ENCODE data around the gene GJB5.

Gene GJB5

DNA sequence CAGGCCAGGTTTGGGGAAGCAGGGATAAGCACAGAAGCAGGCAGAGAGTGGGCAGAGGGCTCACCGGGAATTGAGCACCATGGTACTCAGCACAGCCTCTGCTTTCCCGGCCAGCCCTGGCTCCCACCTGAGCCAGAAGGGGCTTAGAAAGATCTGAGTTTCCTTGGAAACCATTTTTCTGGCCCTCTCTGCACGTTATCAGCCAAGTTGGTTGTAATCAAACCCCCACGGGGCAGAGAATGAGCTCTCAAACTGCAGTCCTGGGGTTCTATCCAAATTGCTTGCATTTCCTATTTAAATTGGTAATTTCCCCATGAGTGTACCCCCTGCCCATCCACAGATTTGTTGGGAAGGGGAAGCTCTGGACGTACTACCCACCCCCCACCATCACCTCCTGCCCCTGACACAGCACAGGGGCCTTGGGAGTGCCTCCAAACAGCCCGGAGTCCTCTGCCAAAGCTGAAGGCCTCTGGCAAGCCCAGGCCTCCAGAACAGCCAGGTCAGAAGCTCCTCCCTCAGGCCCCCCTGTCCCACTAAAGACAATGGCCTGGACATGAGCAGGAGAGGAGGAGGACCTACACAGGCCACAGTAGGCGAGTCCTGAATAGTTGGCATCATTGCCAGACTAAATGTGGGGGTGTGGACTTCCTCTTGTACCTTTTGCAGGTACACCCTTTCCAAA lies 42.7 kb upstream of the GJB5 start:
- no peak for DNase-seq (ENCODE audit: low read depth)
- TF ChIP-seq, protein P1, sequence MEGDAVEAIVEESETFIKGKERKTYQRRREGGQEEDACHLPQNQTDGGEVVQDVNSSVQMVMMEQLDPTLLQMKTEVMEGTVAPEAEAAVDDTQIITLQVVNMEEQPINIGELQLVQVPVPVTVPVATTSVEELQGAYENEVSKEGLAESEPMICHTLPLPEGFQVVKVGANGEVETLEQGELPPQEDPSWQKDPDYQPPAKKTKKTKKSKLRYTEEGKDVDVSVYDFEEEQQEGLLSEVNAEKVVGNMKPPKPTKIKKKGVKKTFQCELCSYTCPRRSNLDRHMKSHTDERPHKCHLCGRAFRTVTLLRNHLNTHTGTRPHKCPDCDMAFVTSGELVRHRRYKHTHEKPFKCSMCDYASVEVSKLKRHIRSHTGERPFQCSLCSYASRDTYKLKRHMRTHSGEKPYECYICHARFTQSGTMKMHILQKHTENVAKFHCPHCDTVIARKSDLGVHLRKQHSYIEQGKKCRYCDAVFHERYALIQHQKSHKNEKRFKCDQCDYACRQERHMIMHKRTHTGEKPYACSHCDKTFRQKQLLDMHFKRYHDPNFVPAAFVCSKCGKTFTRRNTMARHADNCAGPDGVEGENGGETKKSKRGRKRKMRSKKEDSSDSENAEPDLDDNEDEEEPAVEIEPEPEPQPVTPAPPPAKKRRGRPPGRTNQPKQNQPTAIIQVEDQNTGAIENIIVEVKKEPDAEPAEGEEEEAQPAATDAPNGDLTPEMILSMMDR (IDR thresholded peaks at IDR 0.05; ENCODE audit: control insufficient read depth, extremely low read depth, insufficient read depth) = no peak
- no peak overlapping the region for H3K4me3 ChIP-seq (ENCODE audit: low read depth, low read length)

DNA sequence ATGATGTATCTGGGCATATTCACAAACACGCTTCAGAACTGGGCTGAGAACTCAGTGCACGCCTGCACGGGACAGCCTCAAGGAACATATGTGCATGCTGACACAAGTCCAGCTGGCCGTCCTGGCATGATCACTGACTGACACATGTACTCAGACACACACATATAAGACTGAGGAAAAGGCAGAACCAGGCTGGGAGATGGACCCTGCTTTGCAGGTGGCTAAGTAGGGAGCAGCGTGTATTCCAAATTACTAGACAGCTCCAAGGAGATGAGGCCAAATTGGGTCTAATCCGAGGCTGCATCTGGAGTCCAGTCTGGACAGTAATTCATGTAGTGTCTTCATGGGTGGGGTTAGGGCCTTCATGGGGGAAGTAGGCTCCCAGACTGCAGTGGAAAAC lies 41.4 kb upstream of the GJB5 start:
- DNase-seq (ENCODE audit: low read depth) = no peak
- TF ChIP-seq, protein P1 (IDR thresholded peaks at IDR 0.05; ENCODE audit: control insufficient read depth, extremely low read depth, insufficient read depth) = no peak
- no peak overlapping the region for H3K4me3 ChIP-seq (ENCODE audit: low read depth, low read length)

DNA sequence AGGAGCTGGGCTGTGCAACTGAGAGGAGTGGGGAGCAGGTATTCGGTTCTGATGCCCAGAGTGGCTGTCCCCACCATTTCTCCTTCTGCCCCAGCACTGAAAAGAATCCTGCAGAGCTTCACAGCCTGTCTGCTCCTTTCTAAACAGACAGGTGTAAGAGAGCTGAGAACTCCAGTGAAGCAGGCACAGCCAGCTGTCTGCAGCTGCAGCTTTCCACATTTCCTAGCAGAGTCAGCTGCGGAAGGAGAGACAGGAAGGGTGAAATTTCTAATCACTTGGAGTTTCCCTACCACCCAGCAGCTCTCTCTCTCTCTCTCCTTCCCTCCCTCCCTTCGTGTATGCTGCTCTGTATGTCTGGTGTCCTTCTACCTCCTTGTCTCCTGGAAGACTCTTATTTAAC lies 40.5 kb upstream of the GJB5 start:
- H3K4me3 ChIP-seq (ENCODE audit: low read depth, low read length) = no peak overlapping the region
- TF ChIP-seq, protein P1 (IDR thresholded peaks at IDR 0.05; ENCODE audit: control insufficient read depth, extremely low read depth, insufficient read depth) = no peak
- no peak for DNase-seq (ENCODE audit: low read depth)

DNA sequence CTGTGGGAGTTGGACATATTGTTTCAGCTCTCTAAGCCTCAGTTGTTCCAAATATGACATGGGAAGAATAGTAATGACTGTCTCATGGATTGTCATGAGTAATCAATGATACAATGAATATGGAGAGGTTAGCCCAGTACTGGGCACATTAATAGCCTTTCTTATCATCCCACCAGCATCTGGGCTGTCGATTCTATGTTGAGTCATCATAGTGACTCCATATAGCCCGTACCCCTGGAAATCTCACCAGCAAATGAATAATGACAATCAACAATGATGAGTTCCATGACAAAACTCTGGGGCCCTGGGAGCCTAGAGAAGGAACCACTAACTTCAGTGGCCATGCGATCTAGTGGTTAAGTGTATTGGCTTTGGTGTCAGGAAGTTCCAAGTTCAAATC lies 39.7 kb upstream of the GJB5 start:
- DNase-seq (ENCODE audit: low read depth) = no peak
- TF ChIP-seq, protein P1 (IDR thresholded peaks at IDR 0.05; ENCODE audit: control insufficient read depth, extremely low read depth, insufficient read depth) = no peak

DNA sequence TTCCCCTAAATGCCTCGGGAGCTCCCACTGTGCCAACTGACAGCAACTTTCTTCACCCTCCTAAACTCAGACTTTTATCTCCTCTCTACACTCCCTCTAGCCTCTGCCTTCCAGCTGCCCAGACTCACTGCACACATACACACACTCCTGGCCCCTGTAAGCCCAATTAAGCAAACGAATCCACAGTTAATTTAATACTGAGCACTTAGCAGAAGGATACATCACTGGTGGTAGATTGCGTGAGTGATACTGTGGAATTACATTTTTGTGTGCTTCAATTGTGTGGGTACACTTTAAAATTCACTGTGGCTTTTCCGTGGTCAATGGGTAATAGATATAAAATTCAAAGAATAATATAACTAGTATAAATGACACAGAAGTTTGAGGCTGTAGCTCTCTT lies 33.6 kb upstream of the GJB5 start:
- TF ChIP-seq, protein P1 (IDR thresholded peaks at IDR 0.05; ENCODE audit: control insufficient read depth, extremely low read depth, insufficient read depth) = no peak
- H3K4me3 ChIP-seq (ENCODE audit: low read depth, low read length) = no peak overlapping the region
- DNase-seq (ENCODE audit: low read depth) = no peak

More for the DNA sequence above, 39.7 kb upstream of the GJB5 start:
- H3K4me3 ChIP-seq (ENCODE audit: low read depth, low read length) = no peak overlapping the region

DNA sequence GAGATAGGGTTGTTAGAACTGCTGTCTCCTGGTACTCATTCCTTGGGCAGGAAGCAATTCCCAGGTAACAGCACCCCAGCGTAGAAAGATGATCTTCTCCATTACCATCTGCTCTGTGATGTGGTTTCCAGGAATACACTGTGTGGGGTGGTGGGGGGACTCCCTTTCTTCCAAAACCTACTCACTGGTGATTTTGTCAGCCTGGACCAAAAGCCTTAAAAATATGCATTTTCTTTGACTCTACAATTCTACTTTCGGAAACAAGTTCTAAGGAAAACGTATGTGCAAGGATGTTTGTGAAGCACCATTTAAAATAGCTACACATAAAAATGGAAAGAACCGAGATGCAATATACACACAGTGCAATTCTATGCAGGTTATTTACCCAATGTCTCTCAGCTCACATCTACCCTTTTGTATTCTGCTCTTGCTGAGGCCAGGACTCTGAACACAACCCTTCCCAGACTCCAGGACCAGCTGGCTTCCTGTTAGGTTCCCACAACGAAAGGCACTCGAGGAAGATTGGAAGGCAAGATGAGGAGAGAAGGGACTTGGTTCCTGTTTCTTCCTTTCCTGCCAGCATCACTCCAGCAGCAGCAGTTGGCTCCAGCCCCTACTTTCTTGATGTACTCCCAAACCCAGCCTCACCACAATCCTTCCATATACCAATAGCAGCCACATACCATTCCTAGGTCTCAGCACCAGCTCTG lies 33.0 kb upstream of the GJB5 start:
- TF ChIP-seq, protein P1 (IDR thresholded peaks at IDR 0.05; ENCODE audit: control insufficient read depth, extremely low read depth, insufficient read depth) = no peak
- H3K4me3 ChIP-seq (ENCODE audit: low read depth, low read length) = no peak overlapping the region
- no peak for DNase-seq (ENCODE audit: low read depth)

Data from LNCaP clone FGC (cell line).